Stimulated activated CD4-positive, alpha-beta T cell treated with anti-CD3 and anti-CD28 coated beads, Interleukin-2, amount 100 ng/mL, for 48 hours (primary cell): ENCODE measurements around the gene PDE3B.

Experiments
- DNase-seq, 2 donors: peaks; one replicate each; pipeline ENCODE4 v3.0.0-alpha.2; 2020

The PDE3B gene

DNA sequence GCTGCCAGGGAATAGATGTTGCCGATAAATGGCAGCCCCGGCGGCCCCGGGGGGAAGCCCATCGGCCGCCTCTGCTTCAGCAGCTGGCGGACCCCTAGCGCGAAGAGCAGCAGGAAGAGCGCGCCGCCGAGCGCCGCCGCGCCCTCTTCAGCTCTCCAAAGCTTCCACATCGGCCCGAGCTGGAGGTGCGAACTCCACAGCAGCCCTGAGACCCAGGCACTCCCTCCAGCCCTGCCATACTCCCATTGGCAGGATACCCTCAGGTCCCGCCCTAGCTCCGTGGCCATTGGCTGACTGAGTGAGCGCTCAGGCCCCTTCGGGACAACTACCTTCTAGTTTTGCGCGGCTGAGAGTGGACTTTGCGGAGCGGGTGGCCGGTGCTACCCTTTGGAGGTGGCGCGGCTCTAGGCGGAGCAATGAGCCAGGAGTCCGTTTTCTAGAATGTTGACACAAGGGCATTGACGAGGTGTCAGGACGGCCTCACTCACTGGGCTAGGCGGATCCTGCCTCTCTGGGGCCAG, 248.5 kb downstream of the PDE3B start, which contains the start of gene CYP2R1:
Gene CYP2R1, minus strand, starts transcription at position 196 of the 521 bp plus-strand sequence. Its CDS starts 26 bp downstream, at position 170.
- DNase-seq: peak; percentile 79 to 81

DNA sequence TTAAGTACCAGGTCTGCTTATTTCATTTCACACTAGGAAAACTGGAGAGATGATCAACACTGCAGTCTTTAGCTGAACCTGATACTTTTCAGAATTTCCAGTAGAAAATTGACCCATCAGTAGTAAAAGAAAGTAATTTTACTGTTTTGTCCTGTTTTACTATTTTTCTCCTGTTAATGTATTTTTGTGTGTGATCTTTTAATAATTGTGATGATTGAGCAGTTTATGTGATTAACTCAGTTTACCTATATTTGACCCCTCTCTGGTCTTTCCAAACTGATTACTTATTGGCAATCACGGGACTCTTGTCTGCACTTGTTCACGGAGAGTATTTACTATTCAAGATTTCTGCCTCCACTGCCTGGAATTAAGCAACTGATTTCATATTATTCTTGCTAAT, 249.0 kb downstream of the PDE3B start:
- no peak for DNase-seq

DNA sequence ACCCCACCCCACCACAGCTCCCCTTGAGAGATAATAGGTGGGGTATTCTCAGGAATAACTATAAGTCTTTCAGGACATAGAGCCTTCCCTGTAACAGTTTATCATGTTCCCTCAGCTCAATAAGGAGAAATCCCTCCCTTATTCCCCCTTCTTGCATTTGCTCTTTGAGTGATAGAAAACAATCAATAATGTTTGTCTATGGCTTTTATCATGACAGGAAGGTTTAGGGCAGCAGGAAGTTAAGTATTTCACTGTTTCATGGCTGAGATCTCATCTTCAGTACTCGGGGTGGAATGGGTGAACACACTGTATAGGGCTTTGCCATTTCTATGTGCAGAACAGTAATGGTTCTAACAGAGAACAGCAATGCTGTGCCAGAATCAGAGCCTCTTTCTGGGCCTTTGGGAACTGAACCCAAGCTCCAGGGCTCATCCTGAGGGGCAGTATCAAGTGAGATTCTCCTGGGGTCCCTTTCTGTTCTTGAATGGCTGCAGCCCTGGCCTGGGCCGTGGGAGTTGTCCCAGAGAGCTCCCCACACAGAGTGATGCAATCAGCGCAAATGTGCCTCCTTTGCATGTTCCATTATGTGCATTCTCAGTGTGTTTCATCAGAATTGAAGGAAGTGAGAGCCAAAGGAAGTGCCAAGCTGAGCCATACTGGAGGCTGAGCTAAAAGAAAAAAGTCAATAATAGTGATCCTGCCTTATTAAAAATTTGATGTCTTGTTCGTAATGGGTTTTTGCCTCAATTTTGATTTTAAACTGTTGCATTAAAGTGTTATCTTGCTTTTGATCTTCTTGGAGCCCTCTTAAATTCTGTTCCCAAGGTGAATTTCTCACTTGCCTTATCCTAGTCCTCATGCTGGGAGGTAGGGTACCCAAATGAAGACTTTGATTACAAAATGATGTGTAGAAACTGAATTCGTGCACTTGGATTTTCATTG, 251.3 kb downstream of the PDE3B start:
- no peak for DNase-seq

DNA sequence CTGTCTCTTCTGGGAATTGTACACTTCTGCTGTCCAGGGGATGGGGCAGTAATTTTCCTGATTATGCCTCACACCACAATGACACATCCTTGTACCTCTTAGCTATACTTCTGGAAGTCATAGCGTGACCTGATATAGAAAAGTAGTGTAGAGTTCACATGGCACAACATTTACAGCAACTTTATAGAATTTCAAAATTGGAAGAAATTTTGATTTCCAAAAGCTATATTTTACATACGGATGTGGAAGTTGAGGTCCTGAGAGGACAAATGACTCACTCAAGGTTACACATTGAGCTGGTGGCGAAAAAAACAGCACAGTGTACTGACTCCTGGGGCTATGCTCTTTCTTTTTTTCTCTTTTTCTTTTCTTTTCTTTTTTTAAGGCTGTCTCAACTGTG, 254.8 kb downstream of the PDE3B start:
- no peak for DNase-seq

DNA sequence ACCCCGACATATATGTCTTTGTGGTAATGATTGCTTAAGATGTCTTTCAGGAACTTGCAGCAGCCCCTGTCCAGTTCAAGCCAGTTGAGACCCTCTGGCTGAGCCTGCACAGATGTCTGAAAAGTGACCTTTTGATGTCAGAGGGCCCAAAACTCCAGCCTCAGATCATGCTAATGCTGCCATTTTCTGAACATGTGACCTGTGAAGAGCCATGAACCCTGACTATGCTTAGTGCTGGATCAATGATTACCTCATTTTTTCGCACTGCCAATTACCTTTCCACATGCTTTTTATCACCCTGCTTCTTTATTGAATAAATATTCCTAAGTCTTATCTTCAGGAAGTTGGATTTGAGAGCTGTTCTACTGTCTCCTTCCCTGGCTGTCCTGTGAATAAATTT, 255.3 kb downstream of the PDE3B start:
- DNase-seq: no peak

DNA sequence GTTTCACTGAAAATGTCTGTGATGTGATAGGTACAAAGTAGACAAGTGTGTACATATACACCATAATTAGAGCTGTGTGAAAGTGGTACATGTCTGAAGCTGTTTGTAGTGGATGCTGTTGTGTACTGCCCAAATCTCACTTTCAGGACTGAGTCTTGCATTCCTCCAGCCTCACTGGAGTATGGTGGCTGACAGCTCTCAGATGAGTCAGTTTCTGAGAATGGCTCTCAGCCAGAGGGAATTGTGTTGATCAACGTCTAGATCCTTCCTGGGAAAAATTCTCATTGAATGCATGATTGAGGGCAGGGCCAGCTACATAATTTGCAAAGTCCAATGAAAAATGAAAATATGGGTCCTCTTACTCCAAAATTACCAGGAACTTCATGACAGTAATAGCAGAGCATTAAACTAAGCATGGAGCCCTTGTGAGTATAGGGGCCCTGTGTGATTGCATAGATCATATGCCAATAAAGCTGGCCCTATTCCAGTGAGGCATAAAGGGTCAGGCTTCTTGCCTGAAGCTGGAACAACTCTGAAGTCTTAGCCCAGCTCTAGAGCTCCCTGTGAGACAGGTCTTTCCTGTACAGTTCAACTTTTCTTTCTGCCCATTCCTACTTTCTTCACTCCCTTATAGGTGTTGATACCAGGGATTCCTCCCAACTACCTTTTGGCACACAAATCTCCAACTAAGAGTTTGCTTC, 259.2 kb downstream of the PDE3B start:
- no peak for DNase-seq

DNA sequence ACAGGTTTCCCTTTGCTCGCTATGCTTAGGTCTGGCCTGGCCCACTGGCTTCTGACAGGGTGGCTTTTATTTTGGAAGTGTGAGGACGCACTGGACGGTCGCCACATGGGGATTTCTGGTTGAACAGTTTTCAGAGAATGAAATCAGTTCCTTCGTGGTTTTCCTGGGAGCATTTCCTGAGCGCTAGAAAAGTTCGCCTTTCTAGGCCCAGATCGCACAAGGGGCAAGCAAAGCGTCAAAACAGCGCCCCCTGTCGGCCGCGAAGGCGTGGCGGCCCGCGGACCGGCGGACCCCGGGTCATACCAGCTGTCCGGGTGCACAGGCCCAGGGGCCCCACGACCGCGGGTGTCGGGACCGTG, 261.1 kb downstream of the PDE3B start:
- peak; percentile 92 for DNase-seq

DNA sequence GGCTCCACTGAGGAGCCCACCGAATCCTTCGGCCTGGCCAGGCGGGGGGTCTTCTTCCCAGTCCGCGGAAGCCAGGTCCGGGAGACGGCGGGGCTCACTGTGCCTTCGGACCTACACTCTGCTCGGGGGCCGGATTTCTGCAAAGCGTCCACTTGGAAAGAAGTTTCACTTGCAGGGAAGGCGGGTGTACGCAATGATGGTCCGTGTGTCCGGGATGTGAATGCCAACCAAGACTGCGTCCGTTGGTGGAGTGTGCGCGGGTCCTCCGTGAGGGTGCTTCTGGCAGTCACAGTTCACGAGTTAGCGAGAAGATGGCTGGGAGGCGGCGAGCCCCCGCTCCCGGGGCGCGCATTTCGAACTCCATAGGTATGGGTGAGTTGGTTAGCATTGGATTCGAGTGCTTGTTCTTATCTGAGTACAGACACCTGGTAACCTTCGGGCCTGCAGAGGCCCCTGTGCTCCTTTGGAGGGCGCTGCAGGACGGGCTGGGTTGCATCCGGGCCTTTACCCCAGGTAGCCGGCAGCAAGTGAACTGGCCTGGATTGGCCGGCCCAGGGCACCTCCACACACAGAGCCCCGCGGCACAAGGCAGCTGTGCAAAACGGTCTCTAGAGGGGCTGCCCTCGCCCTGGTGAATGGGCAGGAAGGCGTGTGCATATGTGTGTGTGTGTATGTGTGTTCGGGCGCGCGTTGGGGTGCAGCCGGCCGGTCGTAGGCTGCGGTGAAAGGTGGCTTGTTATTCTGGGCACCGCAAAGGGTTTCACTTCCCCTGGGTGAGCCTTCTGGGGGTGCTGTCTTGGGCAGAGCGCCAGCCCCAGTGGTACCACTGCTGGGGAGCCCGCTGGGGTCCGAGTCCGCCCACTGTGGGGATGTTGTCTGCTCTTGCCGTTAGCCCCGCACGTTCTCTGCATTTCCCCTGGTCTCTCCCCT, 261.8 kb downstream of the PDE3B start:
- peak; percentile 68 to 75 for DNase-seq

DNA sequence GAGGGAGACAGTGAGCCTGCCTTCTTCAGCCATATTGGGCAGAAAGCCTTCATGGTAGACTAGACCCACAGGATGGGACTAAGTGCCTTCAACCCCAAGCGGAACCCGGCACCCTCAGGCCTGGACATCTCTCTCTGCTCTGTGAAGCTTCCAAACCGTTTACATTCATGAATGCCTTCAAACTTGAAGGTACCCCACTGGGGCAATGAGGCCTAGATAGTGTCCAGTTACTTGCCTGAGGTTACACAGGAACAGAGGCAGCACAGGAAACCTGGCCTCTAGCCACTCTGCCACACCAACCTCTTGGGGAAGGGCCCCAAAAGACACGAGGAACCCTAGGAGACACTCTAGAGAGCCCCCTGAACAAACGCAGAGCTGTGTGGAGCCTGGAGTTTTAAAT, 263.0 kb downstream of the PDE3B start:
- DNase-seq: no peak

DNA sequence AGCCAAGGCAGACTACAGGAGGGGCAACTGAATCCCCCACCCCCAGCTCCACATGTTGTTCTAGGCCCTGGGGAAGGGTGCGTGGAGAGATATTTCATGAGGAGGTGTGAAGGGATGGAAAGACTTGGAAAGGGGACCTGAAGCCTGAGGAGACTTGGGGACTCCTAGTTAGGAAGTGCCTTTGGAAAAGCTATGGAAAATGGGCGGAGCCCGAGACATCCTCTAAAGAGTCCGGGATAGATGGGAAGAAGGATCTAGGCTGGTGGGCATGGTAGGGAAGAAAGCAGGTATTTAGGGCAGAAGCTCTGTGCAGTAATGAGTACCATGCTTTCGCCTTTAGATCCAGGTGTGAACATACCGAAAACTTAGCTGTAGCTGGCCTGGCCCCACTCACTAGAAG, 263.4 kb downstream of the PDE3B start:
- no peak for DNase-seq

DNA sequence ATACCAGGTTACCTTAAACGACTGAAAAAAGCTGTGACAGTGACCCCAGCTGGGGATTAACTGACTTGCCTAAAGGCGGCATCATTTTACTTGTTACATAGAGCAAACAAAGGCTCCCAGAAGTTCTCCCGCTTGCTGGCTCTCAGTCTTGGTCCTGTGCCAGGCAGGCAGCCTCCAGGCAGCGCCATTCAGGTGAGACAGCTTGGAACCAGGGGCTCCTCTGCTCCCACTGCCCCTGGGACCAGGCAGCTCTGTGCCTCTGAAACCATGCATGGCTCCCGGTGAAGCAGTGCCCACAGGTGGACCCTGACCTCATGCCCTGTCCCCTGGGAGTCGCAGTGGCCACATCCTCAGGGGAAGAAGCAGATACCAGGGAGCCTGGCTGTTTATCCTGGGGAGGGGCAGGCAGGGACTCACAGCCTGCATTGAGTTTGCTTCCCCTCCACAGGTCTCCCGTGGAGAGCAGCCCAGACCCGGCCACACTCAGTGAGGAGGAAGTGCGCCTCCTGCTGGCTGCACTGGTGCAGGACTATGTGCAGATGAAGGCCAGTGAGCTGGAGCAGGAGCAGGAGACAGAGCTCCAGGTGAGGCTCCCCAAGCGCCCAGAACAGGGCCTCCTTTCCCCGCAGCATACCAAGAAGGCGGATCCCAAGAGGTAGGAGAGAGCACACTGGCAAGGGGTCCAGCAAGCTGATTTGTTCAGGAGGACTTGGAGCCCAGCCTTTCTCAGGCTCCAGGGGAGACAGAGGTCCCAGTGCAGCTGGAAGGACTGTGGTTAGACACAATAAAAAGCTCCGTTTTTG, 264.0 kb downstream of the PDE3B start:
- DNase-seq: peak; percentile 91 to 92

DNA sequence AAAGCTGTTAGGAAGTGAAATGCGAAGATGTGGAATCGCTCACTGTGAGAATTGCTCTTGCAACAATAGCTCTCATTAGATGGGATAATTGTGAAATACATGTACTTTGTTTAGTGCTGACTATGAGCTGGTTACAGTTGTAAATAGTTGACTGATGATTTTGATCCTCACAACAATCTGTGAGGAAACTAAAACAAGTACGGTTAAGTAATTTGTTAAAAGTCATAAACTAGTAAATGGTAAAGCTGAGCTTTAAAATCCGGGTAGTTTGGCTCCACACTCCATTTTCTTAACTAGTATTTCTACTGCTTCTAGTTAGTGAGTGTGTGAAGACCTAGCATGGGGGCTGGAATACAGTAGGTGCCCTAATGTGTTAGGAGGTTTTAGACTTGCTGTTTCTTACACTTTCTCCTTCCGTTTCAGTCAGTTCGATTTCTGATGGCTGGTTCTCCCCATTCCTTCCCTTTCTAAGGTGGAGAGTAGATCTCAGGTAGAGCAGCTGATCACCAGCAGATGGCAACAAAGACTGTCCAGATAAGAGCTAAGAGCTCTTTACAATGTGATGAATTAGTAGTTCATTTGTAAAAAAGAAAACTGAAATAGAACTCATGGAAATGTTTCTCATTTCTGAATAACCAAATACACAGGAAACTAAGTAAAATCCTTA, 264.7 kb downstream of the PDE3B start:
- DNase-seq: no peak

DNA sequence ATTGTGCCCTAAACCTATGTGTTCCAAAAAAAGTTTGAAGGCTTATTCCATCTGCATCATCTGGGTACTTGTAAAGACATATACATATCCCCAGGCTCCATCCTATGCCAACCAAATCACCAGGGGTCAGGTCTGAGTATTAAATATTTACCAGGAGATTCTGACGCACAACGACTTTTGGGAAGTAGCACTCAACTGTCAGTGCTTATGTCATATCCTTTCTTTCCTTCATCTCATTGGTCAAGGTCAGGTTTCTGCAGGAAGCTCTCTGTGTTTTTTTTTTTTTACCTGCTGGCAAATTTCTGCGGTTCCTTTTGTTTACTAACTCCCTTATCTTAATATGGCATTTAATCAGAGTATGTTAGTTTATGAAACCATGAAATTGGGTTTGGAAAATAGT, 270.9 kb downstream of the PDE3B start:
- no peak for DNase-seq

DNA sequence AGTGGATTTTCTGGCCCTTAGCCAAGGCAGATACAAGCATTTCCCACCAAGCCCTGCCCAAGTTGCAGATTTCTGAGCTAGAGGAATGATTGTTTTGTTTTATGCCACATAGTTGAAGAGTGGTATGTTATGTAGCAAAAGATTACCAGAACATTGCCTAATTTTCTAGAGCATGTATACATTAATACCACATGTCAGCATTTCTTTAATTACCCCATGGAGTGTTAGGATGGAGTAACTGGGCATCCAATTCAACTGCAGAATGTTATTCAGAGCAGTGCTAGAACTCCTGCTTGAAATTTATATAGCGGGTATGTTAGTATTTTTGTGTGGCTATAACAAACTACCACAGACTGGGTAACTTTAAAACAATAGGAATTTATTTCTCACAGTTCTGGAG, 272.8 kb downstream of the PDE3B start:
- DNase-seq: no peak
